Right ventricle myocardium inferior (tissue), 1 donor: ENCODE results near the gene DMAC2L. TPM values are rescaled to one million over a fixed set of nuclear protein-coding genes. Genes with fewer than 3 reads are reported as not detected.
"Not testable (repeated sequence)": the region's sequence is repeated elsewhere in the genome, so short reads cannot be mapped to it uniquely, and the experiment has no call there.

Experiments
- ATAC-seq: fragments of 200-7000 bp; cut with Tn5 transposase; one replicate; pipeline ENCODE4 v1.9.1; 2020; ENCODE audit warnings: mild to moderate bottlenecking, moderate library complexity
- DNase-seq: peaks from one replicate; pipeline ENCODE4 v3.0.0; 2021; ENCODE audit errors: missing footprints
- intact Hi-C: fragments of 100-400 bp; cut with DNase I; formaldehyde crosslinking; loops from one replicate; pipeline ENCODE4 v1.11.0; 2022
- long read RNA-seq: library from polyadenylated mRNA; unstranded; transcript quantifications from one replicate; pipeline ENCODE4 v2.0.0, GENCODE V29; 2021
- total RNA-seq: library from RNA; stranded (reverse); fragmentation: NEBNext Ultra II Directional; extraction: Animal tissue kit (Norgen Biotek cat#: 25700); gene quantifications from one replicate; pipeline ENCODE4 v1.2.1, GENCODE V29; 2021
- donor health status: DM: no; HTN: yes; CAD: no; lungs with severe emphysema.

DMAC2L gene
- 22.5 TPM for total RNA-seq
- long read RNA-seq, partial matches to known transcripts = 2 of 7 reads
- long read RNA-seq, other reads (novel, unspliced or antisense) = 3 of 7 reads

- peak; percentile 97 for DNase-seq
- intact Hi-C loops = loop anchor here (2.0 to 10.0 kb wide), 5 partner anchors 79 to 473 kb away; partner anchors contain the start of gene MAP4K5
- ATAC-seq = peak; percentile 100
Measured at GRCh38 chr14:50311972-50312733, at the start of gene DMAC2L, which contains the start of gene L2HGDH. DMAC2L (plus strand) TSS chr14:50312324; CDS start chr14:50321488, 9,164 bp downstream. L2HGDH (minus strand) TSS chr14:50312229; CDS start chr14:50312150, 79 bp downstream.

GRCh38 chr14:50262865-50263264, 49.3 kb upstream of the DMAC2L start:
- intact Hi-C loops = no loop called here
- no peak for ATAC-seq
- no peak for DNase-seq

GRCh38 chr14:50263321-50263720, 48.8 kb upstream of the DMAC2L start:
- ATAC-seq = no peak
- no peak for DNase-seq
- intact Hi-C loops = no loop called here

GRCh38 chr14:50265029-50265428, 47.1 kb upstream of the DMAC2L start:
- intact Hi-C loops = no loop called here
- DNase-seq = no peak

GRCh38 chr14:50270932-50271331, 41.2 kb upstream of the DMAC2L start:
- ATAC-seq = no peak
- no peak for DNase-seq
- intact Hi-C loops = no loop called here

More at GRCh38 chr14:50265029-50265428, 47.1 kb upstream of the DMAC2L start:
- no peak for ATAC-seq

- ATAC-seq (no peak), DNase-seq (no peak)
- intact Hi-C loops = no loop called here
Measured at GRCh38 chr14:50272498-50272897, 39.6 kb upstream of the DMAC2L start.

GRCh38 chr14:50285861-50286260, 26.3 kb upstream of the DMAC2L start:
- intact Hi-C loops = no loop called here
- ATAC-seq (no peak), DNase-seq (no peak)

GRCh38 chr14:50288146-50288545, 24.0 kb upstream of the DMAC2L start:
- ATAC-seq (no peak), DNase-seq (no peak)
- intact Hi-C loops = no loop called here

- DNase-seq (no peak), ATAC-seq (no peak)
- intact Hi-C loops = no loop called here
Measured at GRCh38 chr14:50290306-50290705, 21.8 kb upstream of the DMAC2L start.

- ATAC-seq (no peak), DNase-seq (no peak)
- intact Hi-C loops = no loop called here
Measured at GRCh38 chr14:50299585-50299984, 12.5 kb upstream of the DMAC2L start.

GRCh38 chr14:50301914-50302313, 10.2 kb upstream of the DMAC2L start:
- DNase-seq (no peak), ATAC-seq (no peak)
- intact Hi-C loops = no loop called here

GRCh38 chr14:50303744-50304471, 8.2 kb upstream of the DMAC2L start:
- intact Hi-C loops = no loop called here
- no peak for DNase-seq
- peak; percentile 60 for ATAC-seq

- DNase-seq = no peak
- intact Hi-C loops = no loop called here
- no peak for ATAC-seq
Measured at GRCh38 chr14:50308363-50308915, 3.7 kb upstream of the DMAC2L start.

- DNase-seq (no peak), ATAC-seq (no peak)
- intact Hi-C loops = loop anchor here (2.0 to 10.0 kb wide), 4 partner anchors 78 to 474 kb away; no protein-coding TSS in a partner anchor
Measured at GRCh38 chr14:50310445-50310844, 1.7 kb upstream of the DMAC2L start.

- ATAC-seq = no peak
- intact Hi-C loops = loop anchor here (2.0 to 10.0 kb wide), 4 partner anchors 79 to 473 kb away; no protein-coding TSS in a partner anchor
- no peak for DNase-seq
Measured at GRCh38 chr14:50311337-50311971, 670 bp upstream of the DMAC2L start.

GRCh38 chr14:50312734-50313054, 570 bp downstream of the DMAC2L start:
- no peak for ATAC-seq
- no peak for DNase-seq
- intact Hi-C loops = loop anchor here (2.0 to 10.0 kb wide), 4 partner anchors 220 to 472 kb away; partner anchors contain the start of gene MAP4K5

GRCh38 chr14:50314098-50314497, 2.0 kb downstream of the DMAC2L start:
- intact Hi-C loops = loop anchor here (10.0 kb wide), 3 partner anchors 341 to 471 kb away; no protein-coding TSS in a partner anchor
- not testable (repeated sequence) for ATAC-seq, DNase-seq

- ATAC-seq = no peak
- intact Hi-C loops = loop anchor here (10.0 kb wide), 3 partner anchors 337 to 467 kb away; no protein-coding TSS in a partner anchor
Measured at GRCh38 chr14:50318031-50318626, 6.0 kb downstream of the DMAC2L start.

More at GRCh38 chr14:50318031-50318626, 6.0 kb downstream of the DMAC2L start:
- DNase-seq = no peak
